NT2/D1 (cell line): ENCODE results near the gene PARP3.

Source experiments
- DNase-seq: peaks from one replicate; pipeline ENCODE4 v3.0.0-alpha.2; 2011; ENCODE audit warnings: low read depth, low spot score
- H3K27me3 ChIP-seq: 2 replicates; pipeline ENCODE4 v1.6.0; 2011; ENCODE audit warnings: mild to moderate bottlenecking; ENCODE audit not compliant: insufficient read length, insufficient read depth
- H3K36me3 ChIP-seq: 2 replicates; pipeline ENCODE4 v1.6.1; 2011; ENCODE audit warnings: mild to moderate bottlenecking, low read length, mixed read lengths; ENCODE audit not compliant: insufficient read depth, insufficient read length
- H3K4me1 ChIP-seq: 2 replicates; pipeline ENCODE4 v1.5.1; 2011; ENCODE audit not compliant: insufficient read depth, insufficient read length
- H3K4me3 ChIP-seq: 2 replicates; pipeline ENCODE4 v1.5.1; 2011; ENCODE audit warnings: low read depth; ENCODE audit not compliant: insufficient read length
- H3K9ac ChIP-seq: 2 replicates; pipeline ENCODE4 v1.6.0; 2011; ENCODE audit warnings: low read depth; ENCODE audit not compliant: insufficient read length
- H3K9me3 ChIP-seq: 2 replicates; pipeline ENCODE4 v1.5.1; 2011; ENCODE audit warnings: mild to moderate bottlenecking, low read length; ENCODE audit not compliant: insufficient read depth
- SUZ12 ChIP-seq: IDR thresholded peaks from 2 replicates; pipeline ENCODE4 v1.6.1; 2011; ENCODE audit not compliant: insufficient read length, insufficient read depth; ENCODE audit errors: extremely low read depth
- YY1 ChIP-seq: IDR thresholded peaks from 2 replicates; pipeline ENCODE4 v1.6.1; 2011; ENCODE audit not compliant: insufficient read length, insufficient read depth
- ZNF274 ChIP-seq: IDR thresholded peaks from 2 replicates; pipeline ENCODE4 v1.6.1; 2011; ENCODE audit warnings: mild to moderate bottlenecking, low read depth, low read length

The PARP3 gene

DNA sequence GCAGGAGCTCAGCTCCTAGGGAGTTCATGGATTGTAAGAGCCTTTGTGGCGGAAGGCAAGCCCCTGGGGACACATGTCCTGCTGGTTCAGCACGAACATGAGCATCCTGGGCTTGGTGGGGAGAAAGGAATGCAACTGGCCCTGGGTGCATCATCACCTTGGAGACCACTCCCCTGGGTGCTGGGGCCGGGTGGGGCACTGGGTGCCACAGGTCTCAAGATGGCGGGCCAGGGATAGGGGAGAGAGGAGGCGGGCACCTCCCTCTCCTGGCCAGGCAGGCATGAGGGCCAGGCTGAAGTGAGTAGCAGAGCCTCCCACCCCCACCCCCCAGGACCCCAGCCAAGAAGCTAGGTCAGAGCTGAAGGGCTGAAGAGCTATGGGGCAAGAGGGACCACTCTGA lies 24.3 kb downstream of the PARP3 start:
- H3K4me1 ChIP-seq = peaks cover 52% of the 10 kb centered on the region
- no peak for TF ChIP-seq ZNF274
- TF ChIP-seq SUZ12 = no peak
- TF ChIP-seq YY1 = no peak
- peak overlapping the region; percentile 68 for H3K4me3 ChIP-seq
- no peaks in the 10 kb centered on the region for H3K9me3 ChIP-seq
- H3K36me3 ChIP-seq = peaks cover 40% of the 10 kb centered on the region
- H3K27me3 ChIP-seq = no peaks in the 10 kb centered on the region
- DNase-seq = no peak
- peak overlapping the region; percentile 84 for H3K9ac ChIP-seq

DNA sequence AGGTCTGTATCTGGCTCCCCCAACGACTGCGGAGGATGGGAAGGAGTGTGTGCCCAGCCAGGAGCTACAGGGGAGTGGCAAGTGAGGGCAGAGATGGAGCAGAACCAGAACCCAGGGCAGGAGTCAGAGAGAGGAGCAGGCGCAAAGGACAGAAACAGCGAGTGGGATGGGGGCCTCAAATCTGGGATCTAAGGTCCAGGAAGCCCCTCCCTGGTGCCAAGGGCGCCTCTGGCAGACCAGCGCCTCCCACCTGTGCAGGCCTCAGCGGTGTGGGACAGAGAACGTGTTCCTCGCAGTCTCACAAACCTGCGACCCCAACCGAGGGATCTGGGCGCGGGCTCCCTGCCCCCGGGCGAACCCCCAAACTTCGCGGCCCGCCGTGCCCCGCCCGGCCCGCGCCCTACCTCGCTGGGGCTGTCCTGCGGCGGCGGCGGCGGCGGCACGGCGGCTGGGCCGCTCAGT lies 24.8 kb downstream of the PARP3 start:
- Histone ChIP-seq H3K4me1 (peaks cover 52% of the 10 kb centered on the region), H3K27me3 (no peaks in the 10 kb centered on the region), H3K4me3 (peak overlapping the region; percentile 68), H3K9me3 (no peaks in the 10 kb centered on the region), H3K36me3 (peaks cover 40% of the 10 kb centered on the region), H3K9ac (peak overlapping the region; percentile 84)
- no peak for DNase-seq
- TF ChIP-seq YY1 = no peak
- TF ChIP-seq SUZ12 = no peak
- TF ChIP-seq ZNF274 = no peak

DNA sequence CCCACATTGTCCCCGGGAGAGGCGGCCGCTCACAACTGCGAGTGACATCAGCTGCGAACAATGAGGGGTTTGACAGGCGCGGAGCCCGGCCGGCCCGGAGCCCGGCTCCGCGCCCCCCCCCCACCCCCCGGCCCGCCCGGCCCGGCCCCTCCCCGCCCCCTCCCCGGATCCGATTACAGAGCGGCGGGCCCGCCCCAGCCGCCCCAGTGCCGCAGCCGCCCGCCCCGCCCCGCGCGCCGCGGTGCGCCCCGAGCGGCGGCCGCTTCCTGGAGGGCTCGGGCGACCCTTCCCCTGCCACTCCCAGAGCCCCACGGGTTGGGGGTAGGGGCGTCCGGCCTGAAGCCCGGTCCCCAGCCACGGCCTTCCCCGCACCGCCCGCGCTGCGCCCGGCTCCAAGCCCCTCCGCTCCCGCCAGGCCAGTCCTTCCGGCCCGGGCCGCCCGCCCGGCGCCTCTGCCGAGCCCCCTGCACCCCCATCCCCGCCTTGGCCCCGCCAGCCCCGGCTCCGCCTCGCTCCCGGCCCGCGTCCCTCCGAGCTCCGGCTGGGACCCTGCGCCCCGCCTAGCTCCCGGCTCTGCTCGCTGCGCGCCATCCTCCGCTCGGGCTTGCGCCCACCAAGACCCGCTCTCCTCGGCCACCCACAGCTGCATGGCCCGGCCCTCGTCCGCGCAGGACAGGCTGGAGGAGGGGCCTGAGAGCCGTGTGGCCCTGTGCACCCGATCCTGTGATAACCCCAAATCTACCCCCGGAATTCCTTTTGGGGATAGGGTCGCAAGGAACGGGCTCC lies 25.4 kb downstream of the PARP3 start, which contains the start of gene PCBP4:
Gene PCBP4, minus strand, starts transcription at position 71 of the 786 bp plus-strand sequence. CDS start 6,214 bp downstream, outside the sequence.
- no peaks in the 10 kb centered on the region for H3K27me3 ChIP-seq
- DNase-seq = no peak
- TF ChIP-seq SUZ12 (no peak), ZNF274 (no peak), YY1 (no peak)
- H3K4me3 ChIP-seq = peak within 1 kb of the TSS; percentile 68
- H3K36me3 ChIP-seq = peaks cover 37% of the 10 kb centered on the region
- H3K4me1 ChIP-seq = peaks cover 52% of the 10 kb centered on the region
- no peaks in the 10 kb centered on the region for H3K9me3 ChIP-seq
- H3K9ac ChIP-seq = peak within 1 kb of the TSS; percentile 94

DNA sequence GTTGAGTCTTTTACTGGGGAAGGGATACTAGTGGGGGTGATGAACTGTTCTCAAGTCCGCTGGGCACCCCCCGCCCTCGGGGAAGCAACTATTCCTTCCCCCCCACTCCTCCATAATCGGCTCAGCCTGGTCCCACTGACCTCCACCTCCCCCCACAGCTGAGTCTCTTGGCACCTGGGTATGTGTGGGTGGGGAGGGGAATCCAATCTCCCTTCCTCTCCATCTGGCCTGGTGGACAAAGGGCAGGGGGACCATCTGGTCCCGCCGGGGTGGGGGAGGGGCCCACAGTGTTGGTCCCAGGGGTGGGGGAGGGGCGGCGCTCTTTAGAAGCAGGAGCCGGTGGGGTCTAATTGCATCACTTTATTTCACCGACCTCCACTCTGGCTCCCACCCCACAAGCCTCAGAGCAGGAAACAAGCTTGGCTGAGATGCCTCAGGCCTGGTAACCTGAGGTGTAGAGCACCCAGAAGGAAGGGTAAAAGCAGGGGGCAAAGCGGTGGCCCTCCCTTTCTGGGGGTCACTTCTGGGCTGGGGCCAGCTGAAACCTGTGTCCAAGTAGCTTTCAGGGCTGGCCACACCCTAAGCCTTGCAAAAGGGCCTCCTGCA lies 26.1 kb downstream of the PARP3 start:
- DNase-seq = no peak
- peaks cover 30% of the 10 kb centered on the region for H3K36me3 ChIP-seq
- H3K4me3 ChIP-seq = peak overlapping the region; percentile 67
- peak overlapping the region; percentile 94 for H3K9ac ChIP-seq
- no peaks in the 10 kb centered on the region for H3K27me3 ChIP-seq
- H3K4me1 ChIP-seq = peaks cover 46% of the 10 kb centered on the region
- no peaks in the 10 kb centered on the region for H3K9me3 ChIP-seq
- no peak for TF ChIP-seq ZNF274
- TF ChIP-seq SUZ12 = no peak
- TF ChIP-seq YY1 = no peak

DNA sequence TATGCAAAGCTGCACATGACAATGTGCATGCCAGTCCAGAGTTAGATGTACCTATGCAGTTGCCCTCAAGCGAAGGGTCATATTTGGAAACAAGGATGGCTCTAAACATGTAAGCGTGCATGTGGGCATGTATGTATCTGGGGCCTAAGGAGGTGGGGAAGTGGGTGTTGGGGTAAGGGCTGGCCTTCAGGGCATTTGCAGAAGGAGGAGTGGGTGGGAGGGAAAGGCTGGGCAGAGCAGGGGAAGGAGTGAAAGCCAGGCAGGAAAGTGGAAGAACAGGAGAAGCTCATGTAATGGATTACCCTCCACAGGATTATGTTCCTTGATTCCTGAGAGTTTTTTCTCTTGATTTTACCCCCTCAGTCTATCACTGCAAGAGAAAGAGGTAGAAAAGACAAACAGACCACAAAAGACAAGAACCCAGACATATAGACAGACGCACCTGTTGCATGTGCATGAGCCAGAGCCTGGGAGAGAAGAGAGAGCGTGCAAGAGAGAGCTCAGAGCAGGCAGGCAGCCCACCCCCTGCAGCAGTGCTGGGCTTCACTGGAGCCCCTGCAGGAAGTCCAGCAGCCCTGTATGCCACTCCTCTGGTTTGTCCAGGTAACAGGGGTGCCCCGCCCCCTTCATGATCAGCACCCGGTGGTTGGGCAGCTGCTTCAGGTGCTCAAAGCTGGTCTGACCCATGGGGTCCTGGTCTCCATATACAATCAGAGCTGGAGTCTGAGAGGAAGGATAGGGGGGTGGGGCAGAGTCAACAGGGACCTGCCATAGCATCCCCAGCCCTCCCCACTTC lies 26.9 kb downstream of the PARP3 start:
- Histone ChIP-seq H3K4me3 (no peak overlapping the region), H3K9me3 (no peaks in the 10 kb centered on the region), H3K27me3 (peaks cover 1% of the 10 kb centered on the region), H3K9ac (peak overlapping the region; percentile 14), H3K4me1 (peaks cover 47% of the 10 kb centered on the region), H3K36me3 (peaks cover 28% of the 10 kb centered on the region)
- DNase-seq = no peak
- TF ChIP-seq YY1 = no peak
- no peak for TF ChIP-seq SUZ12
- TF ChIP-seq ZNF274 = no peak

DNA sequence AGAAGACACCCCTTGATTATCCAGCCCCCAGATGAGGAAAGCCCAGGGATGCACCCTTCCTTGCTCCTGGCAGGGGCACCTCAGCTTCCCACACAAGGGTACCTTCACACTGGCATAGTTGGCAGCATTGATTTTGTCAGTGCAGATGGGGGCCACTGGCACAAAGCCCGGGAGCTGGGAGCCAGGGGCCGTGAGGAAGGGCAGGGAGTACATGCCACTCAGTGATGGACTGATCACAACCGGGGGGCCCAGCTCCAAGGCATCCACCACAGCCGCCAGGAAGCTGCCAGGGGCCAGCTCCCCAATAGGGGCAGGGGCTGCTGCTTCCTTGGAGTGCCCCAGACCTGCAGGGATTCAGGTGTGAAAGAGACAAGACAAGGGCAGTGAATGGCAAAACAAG lies 27.7 kb downstream of the PARP3 start:
- Histone ChIP-seq H3K9me3 (no peaks in the 10 kb centered on the region), H3K4me1 (peaks cover 46% of the 10 kb centered on the region), H3K27me3 (peaks cover 8% of the 10 kb centered on the region), H3K36me3 (peaks cover 28% of the 10 kb centered on the region), H3K9ac (no peak overlapping the region), H3K4me3 (no peak overlapping the region)
- TF ChIP-seq SUZ12 = no peak
- DNase-seq = no peak
